KMS-11 (cell line): ENCODE data around the gene MFAP4.

Experiments used
- H2AFZ ChIP-seq: fragments of 200-600 bp; sonication (generic); 2 replicates; pipeline ENCODE4 v1.6.1; 2016; ENCODE audit warnings: antibody characterized with exemption, mixed run types, low read depth
- H3K27ac ChIP-seq: fragments of 200-600 bp; sonication (generic); 2 replicates; pipeline ENCODE4 v1.6.1; 2016; ENCODE audit warnings: mild to moderate bottlenecking, mixed run types
- H3K27me3 ChIP-seq: fragments of 200-600 bp; sonication (generic); 2 replicates; pipeline ENCODE4 v1.6.1; 2017; ENCODE audit warnings: mild to moderate bottlenecking, low read depth, mixed run types, moderate library complexity; ENCODE audit not compliant: insufficient read depth
- H3K36me3 ChIP-seq: fragments of 200-600 bp; sonication (generic); 2 replicates; pipeline ENCODE4 v1.6.1; 2017; ENCODE audit warnings: mild to moderate bottlenecking, mixed run types; ENCODE audit not compliant: insufficient read depth
- H3K4me1 ChIP-seq: fragments of 200-600 bp; sonication (generic); 2 replicates; pipeline ENCODE4 v1.6.1; 2016; ENCODE audit warnings: mild to moderate bottlenecking, low read depth, mixed run types; ENCODE audit not compliant: poor library complexity, severe bottlenecking
- H3K4me2 ChIP-seq: fragments of 200-600 bp; sonication (generic); 2 replicates; pipeline ENCODE4 v1.7.0; 2016; ENCODE audit warnings: mild to moderate bottlenecking, mixed run types
- H3K4me3 ChIP-seq: fragments of 200-600 bp; sonication (generic); IDR thresholded peaks from 2 replicates; pipeline ENCODE4 v1.6.1; 2017; ENCODE audit warnings: low read depth, low read length, mixed read lengths; ENCODE audit not compliant: insufficient read depth
- H3K79me2 ChIP-seq: fragments of 200-600 bp; sonication (generic); 2 replicates; pipeline ENCODE4 v1.6.1; 2016; ENCODE audit warnings: low read depth, mixed run types; ENCODE audit not compliant: insufficient read depth
- H3K9ac ChIP-seq: fragments of 200-600 bp; sonication (generic); 2 replicates; pipeline ENCODE4 v1.6.1; 2016; ENCODE audit warnings: mild to moderate bottlenecking, mixed run types
- H4K20me1 ChIP-seq: fragments of 200-600 bp; sonication (generic); 2 replicates; pipeline ENCODE4 v1.6.1; 2016; ENCODE audit warnings: mild to moderate bottlenecking, mixed run types; ENCODE audit not compliant: insufficient read depth
- TF ChIP-seq, protein P1 (sequence below): fragments of 200-600 bp; sonication (generic); conservative IDR thresholded peaks from 2 replicates; pipeline ENCODE4 v1.6.1; 2017; ENCODE audit warnings: low read depth, mild to moderate bottlenecking, antibody characterized with exemption, low read length, moderate library complexity, mixed read lengths

Gene MFAP4

DNA sequence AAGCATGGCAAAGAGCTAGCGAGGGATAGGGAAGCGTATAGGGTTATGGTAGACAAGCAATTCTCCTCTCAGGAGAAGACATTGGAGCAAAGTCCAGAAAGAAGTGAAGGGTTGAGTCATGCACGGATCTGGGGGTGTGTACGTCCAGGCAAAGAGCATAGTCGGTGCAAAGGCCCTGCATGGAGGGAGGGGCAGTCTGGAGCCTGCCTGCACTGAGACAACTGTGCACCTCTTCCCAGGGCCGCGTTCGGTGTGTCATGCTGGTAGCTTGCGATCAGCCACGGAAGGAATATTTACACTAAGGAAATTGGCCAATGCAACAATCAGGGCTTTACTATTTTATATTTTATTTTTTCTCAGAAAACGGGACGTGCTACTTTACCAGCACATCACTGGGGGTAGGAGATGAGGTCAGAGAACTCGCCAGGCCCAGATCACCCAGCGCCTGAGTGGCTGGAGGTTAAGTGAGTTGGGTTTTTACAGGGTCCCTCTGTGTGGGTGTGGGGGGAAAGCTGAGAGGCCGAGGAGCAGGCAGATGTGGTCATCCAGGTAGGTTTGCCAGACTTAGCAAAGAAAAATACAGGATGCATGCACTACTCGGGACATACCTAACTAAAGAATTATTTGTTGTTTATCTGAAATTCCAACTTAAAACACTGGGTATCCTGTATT lies 17.7 kb downstream of the MFAP4 start:
- H4K20me1 ChIP-seq = no peaks in the 10 kb centered on the region
- no peaks in the 10 kb centered on the region for H3K27me3 ChIP-seq
- no peak overlapping the region for H3K9ac ChIP-seq
- TF ChIP-seq, protein P1, sequence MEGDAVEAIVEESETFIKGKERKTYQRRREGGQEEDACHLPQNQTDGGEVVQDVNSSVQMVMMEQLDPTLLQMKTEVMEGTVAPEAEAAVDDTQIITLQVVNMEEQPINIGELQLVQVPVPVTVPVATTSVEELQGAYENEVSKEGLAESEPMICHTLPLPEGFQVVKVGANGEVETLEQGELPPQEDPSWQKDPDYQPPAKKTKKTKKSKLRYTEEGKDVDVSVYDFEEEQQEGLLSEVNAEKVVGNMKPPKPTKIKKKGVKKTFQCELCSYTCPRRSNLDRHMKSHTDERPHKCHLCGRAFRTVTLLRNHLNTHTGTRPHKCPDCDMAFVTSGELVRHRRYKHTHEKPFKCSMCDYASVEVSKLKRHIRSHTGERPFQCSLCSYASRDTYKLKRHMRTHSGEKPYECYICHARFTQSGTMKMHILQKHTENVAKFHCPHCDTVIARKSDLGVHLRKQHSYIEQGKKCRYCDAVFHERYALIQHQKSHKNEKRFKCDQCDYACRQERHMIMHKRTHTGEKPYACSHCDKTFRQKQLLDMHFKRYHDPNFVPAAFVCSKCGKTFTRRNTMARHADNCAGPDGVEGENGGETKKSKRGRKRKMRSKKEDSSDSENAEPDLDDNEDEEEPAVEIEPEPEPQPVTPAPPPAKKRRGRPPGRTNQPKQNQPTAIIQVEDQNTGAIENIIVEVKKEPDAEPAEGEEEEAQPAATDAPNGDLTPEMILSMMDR = no peak
- H3K79me2 ChIP-seq = no peaks in the 10 kb centered on the region
- no peaks in the 10 kb centered on the region for H3K4me1 ChIP-seq
- H3K27ac ChIP-seq = no peak overlapping the region
- H3K4me3 ChIP-seq = no peak overlapping the region
- H3K36me3 ChIP-seq = no peaks in the 10 kb centered on the region
- no peak overlapping the region for H3K4me2 ChIP-seq
- no peak overlapping the region for H2AFZ ChIP-seq

DNA sequence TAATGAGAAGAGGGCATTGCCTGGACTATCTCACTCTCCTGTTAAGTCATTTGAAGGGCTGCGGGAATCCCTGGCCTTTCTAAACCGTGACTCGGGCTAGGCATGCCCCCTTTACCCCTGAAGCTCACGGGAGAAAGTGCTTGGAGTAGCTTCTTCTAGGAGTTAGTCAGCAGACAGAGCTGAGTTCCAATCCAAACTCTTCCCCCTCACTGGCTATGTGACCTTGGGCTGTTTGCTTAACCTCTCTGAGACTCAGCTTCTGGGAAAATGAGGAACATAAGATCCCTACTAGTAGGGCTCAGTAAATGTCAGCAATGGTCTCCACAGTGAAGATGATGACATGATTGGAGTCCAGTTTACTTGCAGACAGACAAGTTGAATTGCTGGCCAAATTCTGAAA lies 18.8 kb downstream of the MFAP4 start:
- H3K4me3 ChIP-seq = no peak overlapping the region
- H3K9ac ChIP-seq = no peak overlapping the region
- TF ChIP-seq, protein P1 = no peak
- no peak overlapping the region for H2AFZ ChIP-seq
- no peaks in the 10 kb centered on the region for H3K79me2 ChIP-seq
- H3K4me1 ChIP-seq = peaks cover 1% of the 10 kb centered on the region
- H3K27ac ChIP-seq = no peak overlapping the region
- H3K36me3 ChIP-seq = no peaks in the 10 kb centered on the region
- no peak overlapping the region for H3K4me2 ChIP-seq
- no peaks in the 10 kb centered on the region for H3K27me3 ChIP-seq
- no peaks in the 10 kb centered on the region for H4K20me1 ChIP-seq

GRCh38 chr17:19366637-19366972 lies 20.4 kb downstream of the MFAP4 start:
- Histone ChIP-seq H3K36me3 (no peaks in the 10 kb centered on the region), H3K4me2 (no peak overlapping the region), H2AFZ (no peak overlapping the region), H3K27me3 (no peaks in the 10 kb centered on the region), H3K4me3 (no peak overlapping the region), H3K79me2 (no peaks in the 10 kb centered on the region), H3K4me1 (peaks cover 6% of the 10 kb centered on the region), H3K9ac (no peak overlapping the region), H4K20me1 (no peaks in the 10 kb centered on the region), H3K27ac (no peak overlapping the region)
- TF ChIP-seq, protein P1 = no peak

DNA sequence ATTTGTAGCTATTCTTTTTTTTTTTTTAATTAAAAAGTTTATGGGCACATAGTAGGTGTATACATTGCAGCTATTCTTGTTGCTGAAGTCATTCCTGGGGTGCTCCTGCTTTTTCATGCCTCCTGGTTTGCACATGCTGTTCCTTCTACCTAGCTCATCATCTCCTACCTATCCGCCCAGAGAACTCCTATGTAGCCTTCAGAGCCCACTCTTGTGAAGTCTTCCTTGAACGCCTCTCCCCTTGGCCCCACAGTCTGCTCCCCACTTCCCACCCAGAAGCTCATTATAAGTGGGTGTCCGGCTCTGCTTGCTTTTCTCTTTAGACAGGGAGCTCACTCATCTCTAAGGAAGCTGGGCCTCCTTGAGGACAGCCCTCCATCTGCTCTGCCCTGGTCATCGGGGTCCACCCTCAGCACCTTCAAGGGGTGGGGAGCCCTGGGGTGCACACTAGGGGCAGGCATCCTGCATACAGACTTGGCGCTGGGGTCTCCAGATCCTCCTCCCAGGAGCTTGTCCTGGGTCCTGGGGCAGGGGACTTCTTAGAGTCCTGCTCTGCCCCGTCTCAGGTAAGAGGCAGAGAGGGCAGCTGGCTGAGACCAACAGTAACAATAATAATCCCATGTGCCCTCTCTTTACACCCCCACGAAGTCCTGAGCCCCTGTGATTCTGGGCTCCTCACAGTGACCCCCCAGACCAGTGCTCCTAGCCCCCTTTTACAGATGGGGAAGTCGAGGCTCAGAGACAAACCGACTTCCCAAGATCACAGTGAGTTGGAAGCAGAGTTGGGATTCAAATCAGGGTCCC lies 21.0 kb downstream of the MFAP4 start:
- TF ChIP-seq, protein P1 = no peak
- no peaks in the 10 kb centered on the region for H3K27me3 ChIP-seq
- no peaks in the 10 kb centered on the region for H3K36me3 ChIP-seq

More for the DNA sequence above, 21.0 kb downstream of the MFAP4 start:
- H3K27ac ChIP-seq = no peak overlapping the region
- H3K79me2 ChIP-seq = no peaks in the 10 kb centered on the region
- H4K20me1 ChIP-seq = no peaks in the 10 kb centered on the region
- H3K4me1 ChIP-seq = peaks cover 8% of the 10 kb centered on the region
- H3K4me2 ChIP-seq = no peak overlapping the region
- no peak overlapping the region for H3K4me3 ChIP-seq
- no peak overlapping the region for H3K9ac ChIP-seq
- no peak overlapping the region for H2AFZ ChIP-seq
